ENCODE data around the gene SMOC1. TPM values are rescaled to one million over a fixed set of nuclear protein-coding genes. Genes with fewer than 3 reads are reported as not detected.

SMOC1 gene
- polyA plus RNA-seq, 4 donors: 1.7 to 2.4 (median 2.0) TPM

GRCh38 chr14:69860221-69860620 is 19.0 kb upstream of the SMOC1 start:
- DNase-seq (ENCODE audit: low read depth in 4 of 4, low spot score in 2 of 4): no peak

- no peak for DNase-seq (ENCODE audit: low read depth in 4 of 4, low spot score in 2 of 4)
Measured at GRCh38 chr14:69861025-69861569, 18.1 kb upstream of the SMOC1 start.

- DNase-seq (ENCODE audit: low read depth in 4 of 4, low spot score in 2 of 4): no peak
Measured at GRCh38 chr14:69863083-69863482, 16.1 kb upstream of the SMOC1 start.

GRCh38 chr14:69865701-69866365 is 13.4 kb upstream of the SMOC1 start:
- DNase-seq (ENCODE audit: low read depth in 4 of 4, low spot score in 2 of 4): no peak

- no peak for DNase-seq (ENCODE audit: low read depth in 4 of 4, low spot score in 2 of 4)
Measured at GRCh38 chr14:69868363-69868963, 10.8 kb upstream of the SMOC1 start.

GRCh38 chr14:69870613-69871012 is 8.6 kb upstream of the SMOC1 start:
- DNase-seq (ENCODE audit: low read depth in 4 of 4, low spot score in 2 of 4): no peak

GRCh38 chr14:69873877-69874780 is 5.1 kb upstream of the SMOC1 start:
- no peak for DNase-seq (ENCODE audit: low read depth in 4 of 4, low spot score in 2 of 4)

GRCh38 chr14:69876221-69876847 is 2.9 kb upstream of the SMOC1 start:
- no peak for DNase-seq (ENCODE audit: low read depth in 4 of 4, low spot score in 2 of 4)

GRCh38 chr14:69876848-69877306 is 2.3 kb upstream of the SMOC1 start:
- no peak for DNase-seq (ENCODE audit: low read depth in 4 of 4, low spot score in 2 of 4)

- no peak for DNase-seq (ENCODE audit: low read depth in 4 of 4, low spot score in 2 of 4)
Measured at GRCh38 chr14:69877492-69877891, 1.7 kb upstream of the SMOC1 start.

GRCh38 chr14:69878251-69878650 is 965 bp upstream of the SMOC1 start:
- DNase-seq (ENCODE audit: low read depth in 4 of 4, low spot score in 2 of 4): no peak

- no peak for DNase-seq (ENCODE audit: low read depth in 4 of 4, low spot score in 2 of 4)
Measured at GRCh38 chr14:69880044-69880487, 850 bp downstream of the SMOC1 start.

- no peak for DNase-seq (ENCODE audit: low read depth in 4 of 4, low spot score in 2 of 4)
Measured at GRCh38 chr14:69880893-69881292, 1.7 kb downstream of the SMOC1 start.

- no peak for DNase-seq (ENCODE audit: low read depth in 4 of 4, low spot score in 2 of 4)
Measured at GRCh38 chr14:69882116-69882864, 3.1 kb downstream of the SMOC1 start.

- no peak for DNase-seq (ENCODE audit: low read depth in 4 of 4, low spot score in 2 of 4)
Measured at GRCh38 chr14:69882915-69883314, 3.7 kb downstream of the SMOC1 start.

- DNase-seq (ENCODE audit: low read depth in 4 of 4, low spot score in 2 of 4): no peak
Measured at GRCh38 chr14:69886453-69887242, 7.4 kb downstream of the SMOC1 start.

- DNase-seq (ENCODE audit: low read depth in 4 of 4, low spot score in 2 of 4): no peak
Measured at GRCh38 chr14:69887740-69888657, 8.8 kb downstream of the SMOC1 start.

GRCh38 chr14:69891422-69891821 is 12.2 kb downstream of the SMOC1 start:
- DNase-seq (ENCODE audit: low read depth in 4 of 4, low spot score in 2 of 4): no peak
